GM12801 (cell line): ENCODE data around the gene GALE.

Source experiments
- TF ChIP-seq, protein P1 (sequence below): IDR thresholded peaks from one replicate; pipeline ENCODE4 v1.5.1; 2011; ENCODE audit warnings: control low read depth; ENCODE audit not compliant: insufficient read length; ENCODE audit errors: extremely low read depth

Gene GALE

DNA sequence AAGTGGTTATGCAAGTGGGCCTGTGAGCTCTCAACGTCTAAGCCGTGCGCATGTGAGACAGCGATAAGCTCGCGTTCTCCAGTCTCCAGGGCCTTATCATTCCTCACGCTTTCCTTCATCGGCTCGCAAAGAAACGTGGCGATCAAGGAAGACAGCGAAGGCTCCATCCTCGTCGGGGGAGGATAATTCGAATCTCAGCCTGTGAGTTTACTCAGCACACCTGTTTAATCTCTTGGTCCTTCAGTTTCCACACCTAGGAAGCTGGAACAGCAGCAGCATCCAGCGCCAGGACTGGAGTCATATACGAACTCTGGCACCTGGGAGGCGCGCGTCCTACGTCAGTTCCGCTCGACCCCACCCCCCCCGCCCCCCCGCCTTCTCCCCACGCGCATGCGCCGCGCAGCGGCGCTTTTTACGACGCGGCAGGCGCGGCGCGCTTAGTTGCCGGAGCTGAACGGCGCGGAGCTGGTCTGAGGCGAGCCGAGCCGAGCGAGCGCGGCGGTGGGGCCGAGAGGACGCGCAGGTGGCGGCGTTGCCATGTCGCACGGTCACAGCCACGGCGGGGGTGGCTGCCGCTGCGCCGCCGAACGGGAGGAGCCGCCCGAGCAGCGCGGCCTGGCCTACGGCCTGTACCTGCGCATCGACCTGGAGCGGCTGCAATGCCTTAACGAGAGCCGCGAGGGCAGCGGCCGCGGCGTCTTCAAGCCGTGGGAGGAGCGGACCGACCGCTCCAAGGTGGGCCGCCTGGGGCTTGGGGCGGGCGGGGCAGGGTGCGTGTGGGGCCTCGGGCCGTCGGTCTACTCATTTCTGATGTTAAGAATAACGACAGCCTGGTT is 22.4 kb downstream of the GALE start, which contains the start of gene PITHD1:
Gene PITHD1 (plus strand): TSS at position 440 of the 836 bp plus-strand sequence. CDS start 98 bp downstream, at position 538.
- TF ChIP-seq, protein P1, sequence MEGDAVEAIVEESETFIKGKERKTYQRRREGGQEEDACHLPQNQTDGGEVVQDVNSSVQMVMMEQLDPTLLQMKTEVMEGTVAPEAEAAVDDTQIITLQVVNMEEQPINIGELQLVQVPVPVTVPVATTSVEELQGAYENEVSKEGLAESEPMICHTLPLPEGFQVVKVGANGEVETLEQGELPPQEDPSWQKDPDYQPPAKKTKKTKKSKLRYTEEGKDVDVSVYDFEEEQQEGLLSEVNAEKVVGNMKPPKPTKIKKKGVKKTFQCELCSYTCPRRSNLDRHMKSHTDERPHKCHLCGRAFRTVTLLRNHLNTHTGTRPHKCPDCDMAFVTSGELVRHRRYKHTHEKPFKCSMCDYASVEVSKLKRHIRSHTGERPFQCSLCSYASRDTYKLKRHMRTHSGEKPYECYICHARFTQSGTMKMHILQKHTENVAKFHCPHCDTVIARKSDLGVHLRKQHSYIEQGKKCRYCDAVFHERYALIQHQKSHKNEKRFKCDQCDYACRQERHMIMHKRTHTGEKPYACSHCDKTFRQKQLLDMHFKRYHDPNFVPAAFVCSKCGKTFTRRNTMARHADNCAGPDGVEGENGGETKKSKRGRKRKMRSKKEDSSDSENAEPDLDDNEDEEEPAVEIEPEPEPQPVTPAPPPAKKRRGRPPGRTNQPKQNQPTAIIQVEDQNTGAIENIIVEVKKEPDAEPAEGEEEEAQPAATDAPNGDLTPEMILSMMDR, result no peak

DNA sequence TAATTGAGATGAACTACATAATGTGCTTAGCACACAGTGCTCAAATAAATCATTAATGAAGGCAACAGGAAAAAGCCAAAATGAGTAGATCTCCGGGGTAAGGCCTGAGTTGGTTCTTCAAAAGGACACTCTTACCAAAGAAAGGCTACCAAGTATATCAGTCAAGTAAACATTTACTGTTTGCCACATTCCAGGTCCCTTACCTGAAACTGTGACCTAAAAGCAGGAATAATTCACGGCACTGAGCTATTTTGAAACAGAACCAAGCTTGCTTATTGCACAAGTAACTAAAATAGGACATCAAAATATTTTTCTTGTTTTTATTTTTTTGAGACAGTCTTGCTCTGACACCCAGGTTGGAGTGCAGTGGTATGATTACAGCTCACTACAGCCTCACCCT is 24.3 kb downstream of the GALE start:
- TF ChIP-seq, protein P1, result no peak

- TF ChIP-seq, protein P1, result no peak
Observed at GRCh38 chr1:23774174-23774880, 26.2 kb downstream of the GALE start.

DNA sequence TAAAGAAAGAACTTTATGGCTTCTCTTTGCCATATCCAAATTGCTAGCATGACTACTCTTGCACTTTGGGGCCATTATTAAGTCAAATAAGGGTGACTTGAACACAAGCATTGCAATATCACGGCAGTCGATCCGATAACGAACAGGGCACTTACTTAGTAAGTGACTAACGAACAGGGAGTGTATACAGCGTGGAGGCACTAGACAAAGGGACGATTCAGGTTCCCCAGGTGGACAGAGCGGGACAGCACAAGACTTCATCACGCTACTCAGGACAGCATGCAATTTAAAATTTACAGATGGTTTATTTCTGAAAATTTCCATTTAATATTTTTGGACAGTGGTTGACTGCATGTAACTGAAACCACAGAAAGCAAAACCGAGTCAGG is 27.7 kb downstream of the GALE start:
- TF ChIP-seq, protein P1, result no peak

GRCh38 chr1:23772049-23772853 is 28.3 kb downstream of the GALE start:
- TF ChIP-seq, protein P1, result peak; percentile 49

DNA sequence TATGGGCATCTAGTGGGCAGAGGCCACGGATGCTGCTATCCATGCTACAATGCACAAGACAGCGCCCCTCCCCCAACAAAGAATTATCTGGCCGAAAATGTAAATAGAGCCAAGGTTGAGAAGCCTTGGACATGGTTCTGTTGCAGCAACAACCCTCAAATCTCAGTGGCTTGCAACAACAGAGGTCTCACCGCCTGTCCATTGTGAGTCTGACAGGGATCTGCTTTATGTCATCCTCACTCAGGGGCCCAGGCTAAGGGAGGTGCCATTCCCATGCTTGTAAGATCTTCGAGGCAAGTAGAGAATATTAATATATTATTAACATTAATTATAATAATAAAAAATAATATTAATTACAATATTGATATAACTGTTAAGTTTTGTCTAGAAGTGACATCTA is 31.8 kb downstream of the GALE start:
- TF ChIP-seq, protein P1, result no peak
